Stimulated activated CD4-positive, alpha-beta T cell treated with anti-CD3 and anti-CD28 coated beads, Interleukin-1b, Interleukin-23, amount 100 ng/mL, for 24 hours (primary cell): Measurements from ENCODE around the gene CDC27.
"Not testable (repeated sequence)": the region's sequence is repeated elsewhere in the genome, so short reads cannot be mapped to it uniquely, and the experiment has no call there.

Experiments used
- DNase-seq, 4 experiments: peaks; one replicate each; pipeline ENCODE4 v3.0.0-alpha.2; 2020; ENCODE audit warnings: low read depth in 4 of 4, low spot score in 1 of 4

The CDC27 gene

DNA sequence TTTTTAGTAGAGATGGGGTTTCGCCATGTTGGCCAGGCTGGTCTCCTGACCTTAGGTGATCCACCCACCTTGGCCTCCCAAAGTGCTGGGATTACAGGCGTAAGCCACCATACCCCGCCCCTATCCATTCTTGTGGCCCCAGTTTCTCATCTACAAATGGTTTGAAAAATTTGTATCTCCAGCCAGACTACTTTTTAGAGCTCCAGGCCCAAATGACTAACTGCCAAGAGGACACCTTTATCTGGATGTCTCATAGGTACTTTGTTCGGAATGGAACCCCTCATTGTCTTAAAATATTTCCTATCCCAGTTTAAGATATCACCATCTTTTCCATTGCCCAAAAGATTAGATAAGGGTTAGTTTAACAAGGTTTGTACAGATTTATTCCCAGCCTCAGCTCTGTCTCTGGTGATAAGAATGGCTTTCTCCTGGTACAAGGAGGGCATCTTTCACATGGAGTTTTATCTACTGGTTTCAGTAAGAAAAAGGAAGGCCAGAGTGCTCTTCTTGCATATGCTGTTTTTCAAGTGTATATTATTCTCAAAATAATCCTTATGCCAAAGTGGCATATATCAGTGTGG lies 4.9 kb upstream of the CDC27 start:
- DNase-seq: no peak

GRCh38 chr17:47192554-47192953 lies 3.5 kb upstream of the CDC27 start:
- no peak for DNase-seq

GRCh38 chr17:47190770-47191169 lies 1.7 kb upstream of the CDC27 start:
- DNase-seq: no peak

- no peak for DNase-seq
Observed at GRCh38 chr17:47190243-47190642, 1.1 kb upstream of the CDC27 start.

GRCh38 chr17:47189732-47190237 lies 690 bp upstream of the CDC27 start:
- DNase-seq: no peak

DNA sequence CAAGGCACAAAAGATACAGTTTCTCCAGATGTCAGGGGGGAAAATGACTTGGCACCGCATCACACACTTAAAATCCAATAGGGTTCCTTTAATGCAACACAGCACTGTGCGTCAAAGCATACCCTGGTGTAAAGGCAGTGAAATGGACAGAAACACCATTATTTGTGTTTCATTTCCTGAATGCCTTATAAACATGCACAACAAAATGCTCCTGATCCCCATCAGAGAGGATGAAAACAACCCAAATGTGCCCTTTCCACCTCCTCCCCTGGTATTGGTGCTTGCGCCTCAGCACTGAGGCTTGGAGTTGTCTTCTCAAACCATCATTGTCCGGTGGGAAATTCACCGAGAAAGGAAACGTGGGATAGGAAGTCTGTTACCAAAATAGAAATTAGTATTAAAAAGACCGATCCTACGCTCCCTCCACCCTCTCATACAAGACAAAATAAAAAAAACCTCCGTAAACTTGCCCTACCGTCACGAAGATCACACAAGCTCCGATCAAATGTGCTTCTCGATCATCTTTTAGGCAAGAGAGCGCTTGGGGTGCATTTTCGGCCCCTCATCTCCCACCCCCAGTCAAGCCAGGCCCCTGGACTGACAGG lies 722 bp downstream of the CDC27 start:
- no peak for DNase-seq

DNA sequence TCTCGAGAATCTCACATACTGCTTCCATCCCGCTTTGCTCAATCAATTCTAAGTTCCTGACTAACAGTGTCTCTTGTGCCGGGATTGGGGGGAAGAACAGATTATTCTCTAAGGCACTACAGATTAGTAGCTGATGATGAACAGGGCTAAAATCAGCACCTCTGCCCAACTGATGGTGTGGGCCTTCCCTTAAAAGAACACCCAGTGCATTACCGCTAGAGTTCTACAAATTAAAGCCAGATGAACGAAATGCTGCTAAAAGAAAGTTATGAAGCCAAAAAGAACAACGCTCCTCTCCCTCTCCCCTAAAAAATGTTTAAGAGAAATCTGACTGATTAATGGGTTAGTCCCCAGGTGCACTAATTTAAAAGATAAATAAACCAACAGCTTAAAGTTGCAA lies 4.4 kb downstream of the CDC27 start:
- DNase-seq: no peak

- DNase-seq: not testable (repeated sequence)
Observed at GRCh38 chr17:47180988-47181387, 8.1 kb downstream of the CDC27 start.

DNA sequence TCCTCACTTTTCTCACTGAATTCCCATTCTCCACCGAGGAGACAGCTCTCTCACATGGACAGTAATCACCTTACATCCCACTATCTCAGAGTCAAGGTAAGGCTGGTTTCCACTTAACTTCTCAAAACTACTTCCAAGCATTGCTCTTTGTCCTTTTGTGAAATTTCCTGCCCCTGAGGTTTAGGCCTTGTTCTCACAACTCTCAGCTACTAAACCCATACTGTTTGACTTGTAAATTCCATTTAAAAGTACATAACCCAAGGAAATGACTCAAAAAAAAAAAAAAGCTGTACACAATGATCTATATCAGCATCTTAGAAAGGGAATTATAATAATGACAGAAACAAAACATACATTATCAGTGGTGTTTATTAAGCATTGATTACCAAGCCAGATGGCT lies 8.8 kb downstream of the CDC27 start:
- no peak for DNase-seq

DNA sequence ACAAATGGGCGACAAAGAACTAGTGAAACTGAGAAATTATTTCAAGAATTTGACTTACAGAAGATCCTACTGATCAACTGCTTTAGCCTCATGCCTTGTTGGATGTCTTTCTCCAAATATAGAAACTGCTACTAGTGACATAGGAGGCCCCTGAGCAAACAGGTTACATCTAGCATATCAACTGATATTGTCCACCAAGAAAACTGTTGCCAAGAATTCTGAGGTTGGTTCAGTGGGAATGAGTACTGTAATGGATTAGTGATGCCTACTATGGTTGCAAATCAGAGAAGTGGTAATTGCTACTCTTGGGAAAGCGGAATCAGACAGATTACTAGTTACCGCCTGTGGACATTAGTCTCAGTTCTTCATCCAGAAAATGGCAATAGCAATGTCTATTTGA lies 10.0 kb downstream of the CDC27 start:
- no peak for DNase-seq

DNA sequence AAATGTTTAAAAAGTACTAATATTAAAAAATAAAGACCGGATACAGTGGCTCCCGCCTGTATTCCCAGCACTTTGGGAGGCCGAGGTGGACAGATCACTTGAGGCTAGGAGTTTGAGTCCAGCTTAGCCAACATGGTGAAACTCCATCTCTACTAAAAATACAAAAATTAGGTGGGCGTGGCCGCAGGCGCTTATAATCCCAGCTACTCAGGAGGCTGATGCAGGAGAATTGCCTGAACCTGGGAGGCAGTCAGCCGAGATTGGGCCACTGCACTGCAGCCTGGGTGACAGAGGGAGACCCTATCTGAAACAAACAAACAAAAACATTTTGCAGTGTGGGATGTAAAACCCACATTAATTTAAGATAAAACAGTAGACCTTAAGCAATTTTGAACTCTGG lies 11.8 kb downstream of the CDC27 start:
- DNase-seq: no peak

DNA sequence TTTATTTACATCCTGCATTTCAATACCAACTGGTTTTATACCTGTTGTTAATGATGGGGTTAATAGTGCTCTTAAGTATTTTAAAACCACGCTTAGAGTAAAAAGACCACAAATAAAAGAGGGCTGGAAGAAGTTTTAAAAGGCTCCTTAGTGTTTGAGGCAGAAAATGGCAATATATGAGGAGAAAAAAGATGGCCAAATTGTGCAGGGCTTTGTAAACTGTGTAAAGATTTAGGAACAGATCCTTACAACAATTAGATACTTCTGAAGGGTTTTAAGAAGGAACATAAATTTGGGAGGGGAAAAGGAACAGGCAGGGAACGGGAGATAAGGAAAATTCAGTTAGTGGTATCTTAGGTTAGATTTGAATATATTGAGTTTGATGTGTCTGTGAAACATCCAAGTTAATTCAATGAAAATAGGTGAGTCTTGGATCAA lies 12.7 kb downstream of the CDC27 start:
- no peak for DNase-seq

- DNase-seq: not testable (repeated sequence)
Observed at GRCh38 chr17:47174823-47175222, 14.3 kb downstream of the CDC27 start.

DNA sequence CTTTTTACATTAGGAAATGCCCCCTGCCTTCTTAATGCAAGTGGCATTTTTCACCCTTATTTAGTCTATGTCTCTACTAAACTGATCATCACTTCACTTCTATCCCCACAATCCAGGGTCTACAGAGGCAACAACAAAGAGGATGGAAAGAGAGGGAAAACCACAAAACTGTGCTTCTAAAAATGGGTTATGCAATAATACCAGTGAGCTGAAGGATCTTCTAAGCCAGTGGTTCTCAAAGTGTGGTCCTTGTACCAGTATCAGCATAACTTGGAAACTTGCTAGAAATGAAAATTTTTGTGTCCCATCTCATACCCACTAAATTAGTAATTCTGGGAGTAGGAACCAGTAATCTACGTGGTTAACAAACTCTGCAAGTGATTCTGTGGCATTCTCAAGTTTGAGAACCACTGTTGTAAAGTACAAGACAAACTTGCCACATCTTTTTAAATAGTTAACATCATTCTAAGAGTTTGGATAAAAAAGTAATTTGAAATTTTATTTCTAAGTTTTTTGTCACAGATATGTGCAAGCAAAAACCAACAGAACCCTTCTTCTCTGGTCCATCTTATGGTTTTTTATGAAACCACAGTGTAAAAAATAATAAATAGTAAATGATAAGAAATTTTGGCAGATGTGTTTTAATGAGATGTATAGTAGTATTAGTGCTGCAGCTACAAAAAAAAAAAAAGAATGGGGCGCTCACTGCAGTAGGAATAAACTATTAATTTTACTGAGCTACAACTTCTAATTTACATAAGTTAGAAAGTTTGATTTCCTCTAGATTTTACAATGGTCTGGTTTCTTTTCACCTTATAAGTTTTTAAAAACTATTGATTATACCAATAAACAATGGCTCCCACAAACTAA lies 16.2 kb downstream of the CDC27 start:
- no peak for DNase-seq

DNA sequence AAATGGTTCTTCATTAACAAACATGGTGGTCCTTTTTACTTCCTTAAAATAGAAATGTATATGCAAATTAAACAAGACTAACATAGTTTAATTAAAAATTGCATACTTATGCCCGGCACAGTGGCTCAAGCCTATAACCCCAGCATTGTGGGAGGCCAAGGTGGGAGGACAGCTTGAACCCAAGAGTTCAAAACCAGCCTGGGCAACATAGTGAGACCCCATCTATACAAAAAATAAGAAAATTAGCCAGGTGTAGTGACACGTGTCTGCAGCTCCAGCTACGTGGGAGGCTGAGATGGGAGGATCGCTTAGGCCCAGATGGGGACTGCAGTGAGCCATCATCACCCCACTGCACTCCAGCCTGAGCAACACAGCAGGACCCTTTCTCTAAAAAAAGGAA lies 18.4 kb downstream of the CDC27 start:
- no peak for DNase-seq

- not testable (repeated sequence) for DNase-seq
Observed at GRCh38 chr17:47168896-47169295, 20.2 kb downstream of the CDC27 start.

GRCh38 chr17:47166854-47167253 lies 22.2 kb downstream of the CDC27 start:
- not testable (repeated sequence) for DNase-seq

- DNase-seq: no peak
Observed at GRCh38 chr17:47165137-47165536, 24.0 kb downstream of the CDC27 start.

GRCh38 chr17:47164263-47164662 lies 24.8 kb downstream of the CDC27 start:
- DNase-seq: no peak

DNA sequence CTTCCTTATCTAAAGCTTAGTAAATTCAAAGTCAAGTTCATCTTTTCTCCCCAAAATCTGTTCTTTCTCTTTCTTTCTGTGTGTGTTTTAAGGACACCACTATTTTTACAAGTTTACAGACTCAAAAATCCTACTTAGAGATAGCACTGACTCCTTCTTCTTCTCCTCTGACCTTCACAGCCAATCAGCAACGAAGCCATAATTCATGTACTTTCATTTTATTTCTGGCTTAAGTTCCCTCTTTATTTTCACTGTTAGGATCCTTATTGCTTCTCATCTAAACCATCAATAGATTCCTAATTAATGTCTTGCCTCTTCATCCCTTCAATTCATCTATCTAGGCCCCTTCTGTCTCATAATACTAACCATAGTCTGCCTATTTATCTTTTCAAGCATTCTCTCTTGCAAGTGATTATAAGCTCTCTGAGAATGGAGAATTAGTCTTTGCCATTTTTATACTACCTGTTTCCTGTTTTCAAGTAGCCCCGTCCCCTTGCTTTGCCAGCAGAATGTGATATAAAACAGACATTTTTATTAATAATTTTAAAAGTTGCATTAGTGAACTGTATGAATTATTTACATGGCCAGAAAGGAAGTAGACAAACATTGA lies 27.0 kb downstream of the CDC27 start:
- DNase-seq: no peak

DNA sequence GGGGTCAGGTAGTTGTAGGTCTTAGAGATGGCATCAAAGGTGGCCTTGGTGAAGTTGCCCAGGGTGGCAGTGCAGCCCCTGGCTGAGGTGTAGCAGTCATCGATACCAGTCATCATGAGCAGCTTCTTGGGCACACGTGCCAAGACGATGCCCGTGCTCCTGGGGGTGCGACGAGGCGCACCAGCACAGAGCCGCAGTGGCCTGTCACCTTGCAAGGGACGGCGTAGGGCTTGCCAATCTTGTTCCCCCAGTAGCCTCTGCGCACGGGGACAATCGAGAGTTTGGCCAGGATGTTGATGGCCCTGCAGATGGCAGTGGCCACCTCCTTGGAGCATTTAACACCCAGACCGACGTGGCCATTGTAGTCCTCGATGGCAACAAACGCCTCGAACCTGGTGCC lies 29.8 kb downstream of the CDC27 start:
- no peak for DNase-seq

DNA sequence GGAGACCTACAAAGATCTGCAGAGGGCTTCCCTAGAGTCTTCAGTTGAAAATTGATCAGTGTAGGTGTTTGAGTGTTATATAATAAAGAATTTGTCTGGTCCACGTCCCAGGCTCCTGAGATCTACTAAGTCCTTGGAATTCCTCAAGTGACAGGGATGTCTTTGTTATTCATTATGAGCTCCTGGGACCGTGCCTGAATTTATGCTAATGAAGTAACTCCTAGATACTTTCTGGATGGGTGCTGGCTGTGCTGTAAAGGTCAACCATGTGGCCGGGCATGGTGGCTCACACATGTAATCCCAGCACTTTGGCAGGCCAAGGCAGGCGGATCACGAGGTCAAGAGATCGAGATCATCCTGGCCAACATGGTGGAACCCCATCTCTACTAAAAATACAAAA lies 43.7 kb downstream of the CDC27 start:
- DNase-seq: no peak
